EL (cell line): Measurements from ENCODE around the gene ABCA8.
"Not testable (repeated sequence)": the region's sequence is repeated elsewhere in the genome, so short reads cannot be mapped to it uniquely, and the experiment has no call there.

Source experiments
- DNase-seq: peaks from one replicate; pipeline ENCODE4 v3.0.0-alpha.2; 2016

Gene ABCA8, protein sequence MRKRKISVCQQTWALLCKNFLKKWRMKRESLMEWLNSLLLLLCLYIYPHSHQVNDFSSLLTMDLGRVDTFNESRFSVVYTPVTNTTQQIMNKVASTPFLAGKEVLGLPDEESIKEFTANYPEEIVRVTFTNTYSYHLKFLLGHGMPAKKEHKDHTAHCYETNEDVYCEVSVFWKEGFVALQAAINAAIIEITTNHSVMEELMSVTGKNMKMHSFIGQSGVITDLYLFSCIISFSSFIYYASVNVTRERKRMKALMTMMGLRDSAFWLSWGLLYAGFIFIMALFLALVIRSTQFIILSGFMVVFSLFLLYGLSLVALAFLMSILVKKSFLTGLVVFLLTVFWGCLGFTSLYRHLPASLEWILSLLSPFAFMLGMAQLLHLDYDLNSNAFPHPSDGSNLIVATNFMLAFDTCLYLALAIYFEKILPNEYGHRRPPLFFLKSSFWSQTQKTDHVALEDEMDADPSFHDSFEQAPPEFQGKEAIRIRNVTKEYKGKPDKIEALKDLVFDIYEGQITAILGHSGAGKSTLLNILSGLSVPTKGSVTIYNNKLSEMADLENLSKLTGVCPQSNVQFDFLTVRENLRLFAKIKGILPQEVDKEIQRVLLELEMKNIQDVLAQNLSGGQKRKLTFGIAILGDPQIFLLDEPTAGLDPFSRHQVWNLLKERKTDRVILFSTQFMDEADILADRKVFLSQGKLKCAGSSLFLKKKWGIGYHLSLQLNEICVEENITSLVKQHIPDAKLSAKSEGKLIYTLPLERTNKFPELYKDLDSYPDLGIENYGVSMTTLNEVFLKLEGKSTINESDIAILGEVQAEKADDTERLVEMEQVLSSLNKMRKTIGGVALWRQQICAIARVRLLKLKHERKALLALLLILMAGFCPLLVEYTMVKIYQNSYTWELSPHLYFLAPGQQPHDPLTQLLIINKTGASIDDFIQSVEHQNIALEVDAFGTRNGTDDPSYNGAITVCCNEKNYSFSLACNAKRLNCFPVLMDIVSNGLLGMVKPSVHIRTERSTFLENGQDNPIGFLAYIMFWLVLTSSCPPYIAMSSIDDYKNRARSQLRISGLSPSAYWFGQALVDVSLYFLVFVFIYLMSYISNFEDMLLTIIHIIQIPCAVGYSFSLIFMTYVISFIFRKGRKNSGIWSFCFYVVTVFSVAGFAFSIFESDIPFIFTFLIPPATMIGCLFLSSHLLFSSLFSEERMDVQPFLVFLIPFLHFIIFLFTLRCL (N-terminal part only)

GRCh38 chr17:68955181-68955841 is at the start of gene ABCA8:
Gene ABCA8, minus strand, starts transcription at chr17:68955392. Its CDS starts 13,358 bp downstream, at chr17:68942034.
- DNase-seq, result no peak

DNA sequence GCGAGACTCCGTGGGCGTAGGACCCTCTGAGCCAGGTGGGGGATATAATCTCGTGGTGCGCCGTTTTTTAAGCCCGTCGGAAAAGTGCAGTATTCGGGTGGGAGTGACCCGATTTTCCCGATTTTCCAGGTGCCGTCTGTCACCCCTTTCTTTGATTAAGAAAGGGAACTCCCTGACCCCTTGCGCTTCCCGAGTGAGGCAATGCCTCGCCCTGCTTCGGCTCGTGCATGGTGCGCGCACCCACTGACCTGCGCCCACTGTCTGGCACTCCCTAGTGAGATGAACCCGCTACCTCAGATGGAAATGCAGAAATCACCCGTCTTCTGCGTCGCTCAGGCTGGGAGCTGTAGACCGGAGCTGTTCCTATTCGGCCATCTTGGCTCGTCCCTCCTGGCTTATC is 49.6 kb upstream of the ABCA8 start:
- not testable (repeated sequence) for DNase-seq

DNA sequence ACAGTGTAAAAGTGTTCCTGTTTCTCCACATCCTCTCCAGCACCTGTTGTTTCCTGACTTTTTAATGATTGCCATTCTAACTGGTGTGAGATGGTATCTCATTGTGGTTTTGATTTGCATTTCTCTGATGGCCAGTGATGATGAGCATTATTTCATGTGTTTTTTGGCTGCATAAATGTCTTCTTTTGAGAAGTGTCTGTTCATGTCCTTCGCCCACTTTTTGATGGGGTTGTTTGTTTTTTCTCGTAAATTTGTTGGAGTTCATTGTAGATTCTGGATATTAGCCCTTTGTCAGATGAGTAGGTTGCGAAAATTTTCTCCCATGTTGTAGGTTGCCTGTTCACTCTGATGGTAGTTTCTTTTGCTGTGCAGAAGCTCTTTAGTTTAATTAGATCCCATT is 44.6 kb upstream of the ABCA8 start:
- DNase-seq, result not testable (repeated sequence)

DNA sequence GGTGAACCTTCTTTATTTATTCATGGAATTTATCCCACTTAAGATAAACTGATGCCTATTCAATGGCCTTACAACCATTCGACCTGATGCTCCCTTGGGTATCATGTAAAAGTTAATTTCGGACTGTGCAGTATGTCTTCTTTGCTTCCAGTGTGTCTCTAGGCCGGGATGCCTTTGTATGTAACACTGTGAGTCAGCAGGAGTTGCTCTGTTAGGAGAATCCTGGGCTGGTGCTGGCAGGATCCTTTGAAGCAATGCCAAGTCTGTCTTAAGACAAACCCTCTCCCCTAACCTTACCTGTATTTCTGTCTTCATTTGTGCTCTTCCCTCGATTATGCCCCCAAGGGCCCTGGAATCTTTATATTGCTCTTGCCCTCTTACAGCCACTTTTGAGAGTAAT is 37.9 kb upstream of the ABCA8 start:
- DNase-seq, result peak; percentile 9

GRCh38 chr17:68987966-68988365 is 32.8 kb upstream of the ABCA8 start:
- DNase-seq, result no peak

DNA sequence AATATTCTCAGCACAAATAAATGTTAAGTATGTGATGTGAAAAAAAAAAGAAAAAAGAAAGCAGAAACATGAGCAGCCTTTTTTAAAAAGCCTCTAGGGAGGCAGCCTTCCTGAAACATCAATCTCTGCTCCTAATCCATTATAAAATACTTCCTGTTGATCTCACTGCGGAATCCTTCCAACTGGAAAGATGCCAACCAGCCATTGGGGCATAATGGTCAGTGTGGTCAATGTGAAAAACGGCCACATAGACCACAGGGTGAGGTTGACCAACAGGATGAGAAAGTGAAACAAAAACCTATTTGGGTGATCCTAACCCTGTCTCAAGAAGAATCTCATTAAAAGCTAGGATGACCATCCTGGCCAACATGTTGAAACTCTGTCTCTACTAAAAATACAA is 26.1 kb upstream of the ABCA8 start:
- peak; percentile 83 for DNase-seq

DNA sequence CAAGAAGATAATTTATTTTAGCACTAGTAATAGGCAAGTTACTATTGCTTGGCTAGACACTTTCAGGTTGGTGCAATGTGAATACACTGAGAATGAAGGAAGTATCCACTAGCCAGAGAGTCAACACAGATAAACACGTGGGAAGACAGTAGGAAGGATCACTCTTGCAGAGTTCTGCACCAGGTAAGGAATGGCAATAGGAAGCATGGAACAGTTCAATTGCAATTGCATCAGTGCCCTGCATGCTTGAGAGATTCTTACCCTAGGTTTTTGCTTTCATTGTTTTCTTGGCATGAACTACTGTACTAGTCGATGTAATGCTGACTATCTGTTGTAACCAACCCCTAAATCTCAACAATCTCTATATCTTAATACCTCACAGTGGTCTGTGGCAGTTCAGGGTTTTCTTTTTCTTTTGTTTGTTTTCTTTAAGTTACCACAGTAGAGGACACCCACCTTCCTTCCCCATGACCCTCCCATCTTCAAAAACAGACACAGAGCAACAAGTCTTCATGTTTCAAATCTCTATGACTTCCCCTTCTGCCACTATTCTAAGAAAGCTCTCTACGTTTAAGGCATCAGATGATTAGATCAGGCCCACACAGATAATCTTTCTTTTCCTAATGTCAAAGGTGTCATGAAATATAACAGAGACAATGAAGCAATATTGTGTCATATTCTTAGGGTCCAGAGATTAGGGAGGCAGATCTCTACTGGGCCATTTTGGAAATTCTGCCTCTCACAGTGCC is 18.1 kb upstream of the ABCA8 start:
- DNase-seq, result no peak

- DNase-seq, result peak; percentile 15
Observed at GRCh38 chr17:68972119-68972704, 17.0 kb upstream of the ABCA8 start.

- no peak for DNase-seq
Observed at GRCh38 chr17:68969101-68969500, 13.9 kb upstream of the ABCA8 start.

GRCh38 chr17:68963958-68964357 is 8.8 kb upstream of the ABCA8 start:
- no peak for DNase-seq

DNA sequence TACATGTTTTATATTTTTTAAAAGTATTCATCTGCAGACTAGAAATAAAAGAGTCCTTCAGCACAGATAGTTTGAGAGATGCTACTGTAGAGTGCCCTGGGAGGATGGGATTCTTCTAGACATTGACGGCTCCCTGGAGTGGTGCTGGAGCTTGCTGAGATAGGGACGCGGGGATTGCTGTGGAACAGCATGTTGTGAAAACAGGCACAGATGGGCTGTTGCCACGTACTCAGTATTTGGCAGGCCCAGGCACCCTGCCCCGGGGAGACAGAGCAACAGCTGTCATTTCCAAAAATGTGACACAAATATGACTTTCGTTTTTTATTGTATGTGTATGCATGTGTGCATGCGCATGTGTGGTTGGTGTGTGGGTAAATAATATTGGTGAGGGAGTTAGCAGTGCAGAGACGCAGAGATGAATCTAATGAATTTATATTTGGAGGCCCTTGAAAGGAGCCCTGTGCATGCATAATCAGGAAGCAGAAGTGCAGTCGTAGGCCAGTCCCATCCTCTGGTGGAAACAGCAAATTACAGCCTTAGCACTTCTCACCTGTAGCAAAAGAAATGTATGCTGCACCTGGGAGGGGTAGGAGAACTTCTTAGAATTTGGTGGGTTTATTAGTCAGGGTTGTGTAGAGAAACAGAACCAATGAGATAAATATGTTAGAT is 6.2 kb upstream of the ABCA8 start:
- no peak for DNase-seq

DNA sequence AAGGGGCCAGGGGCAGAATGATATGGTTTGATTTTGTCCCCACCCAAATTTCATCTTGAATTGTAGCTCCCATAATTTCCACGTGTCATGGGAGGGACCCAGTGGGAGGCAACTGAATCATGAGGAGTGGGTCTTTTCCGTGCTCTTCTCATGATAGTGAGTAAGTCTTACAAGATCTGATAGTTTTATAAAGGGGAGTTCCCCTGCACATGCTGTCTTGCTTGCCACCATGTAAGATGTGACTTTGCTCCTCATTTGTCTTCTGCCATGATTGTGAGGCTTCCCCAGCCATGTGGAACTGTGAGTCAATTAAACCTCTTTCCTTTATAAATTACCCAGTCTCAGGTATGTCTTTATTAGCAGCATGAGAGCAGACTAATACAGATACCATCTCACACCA is 3.9 kb upstream of the ABCA8 start:
- DNase-seq, result not testable (repeated sequence)

DNA sequence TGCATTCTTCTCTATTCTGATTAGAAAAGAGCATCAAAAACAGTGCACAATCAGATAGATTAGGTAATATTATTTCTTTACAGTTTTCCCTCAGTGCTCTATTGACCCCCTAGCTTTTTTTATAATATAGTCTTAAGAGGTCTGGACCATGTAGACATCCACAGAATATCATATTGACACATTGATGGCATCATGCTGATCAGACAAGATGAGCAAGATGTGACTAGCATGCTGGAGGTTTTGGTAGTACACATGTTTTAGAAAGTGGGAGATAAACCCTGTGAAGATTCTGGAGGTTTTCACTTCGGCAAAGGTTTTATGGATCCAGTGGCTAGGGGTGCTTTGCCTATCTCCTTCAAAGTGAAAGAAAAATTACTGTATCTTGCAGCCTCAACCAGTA is 2.8 kb upstream of the ABCA8 start:
- no peak for DNase-seq

GRCh38 chr17:68954146-68954896 is 871 bp downstream of the ABCA8 start:
- peak; percentile 2 for DNase-seq

GRCh38 chr17:68953340-68953997 is 1.7 kb downstream of the ABCA8 start:
- DNase-seq, result no peak

DNA sequence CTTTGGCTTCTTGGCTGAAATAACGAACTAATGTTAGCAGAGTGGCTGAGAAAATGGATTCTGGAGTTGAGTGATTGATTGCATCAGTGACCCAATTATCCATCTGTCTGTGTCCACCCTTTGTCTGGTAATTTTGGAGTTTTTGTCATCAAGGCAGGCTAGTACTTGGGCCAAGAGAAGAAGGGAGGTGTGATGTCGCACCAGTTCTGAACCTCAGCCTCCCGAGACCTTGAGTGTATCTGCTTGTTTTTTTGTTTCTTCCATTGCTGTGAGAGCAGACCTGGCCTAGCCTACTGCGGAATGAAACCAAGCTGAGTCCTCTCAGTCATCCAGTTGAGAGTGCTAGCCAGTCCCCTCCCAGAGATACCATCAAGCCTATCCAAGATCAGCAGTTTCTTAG is 4.5 kb downstream of the ABCA8 start:
- DNase-seq, result no peak

DNA sequence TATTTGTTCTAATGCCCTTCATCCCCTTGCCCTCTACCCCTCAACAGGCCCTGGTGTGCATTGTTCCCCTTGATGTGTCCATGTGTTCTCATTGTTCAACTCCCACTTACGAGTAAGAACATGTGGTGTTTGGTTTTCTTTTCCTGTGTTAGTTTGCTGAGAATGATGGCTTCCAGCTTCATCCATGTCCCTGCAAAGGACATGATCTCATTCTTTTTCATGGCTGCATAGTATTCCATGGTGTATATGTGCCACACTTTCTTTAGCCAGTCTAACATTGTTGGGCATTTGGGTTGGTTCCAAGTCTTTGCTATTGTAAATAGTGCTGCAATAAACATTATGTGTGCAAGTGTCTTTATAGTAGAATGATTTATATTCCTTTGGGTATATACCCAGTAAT is 7.3 kb downstream of the ABCA8 start:
- DNase-seq, result not testable (repeated sequence)

- DNase-seq, result no peak
Observed at GRCh38 chr17:68944435-68945035, 10.7 kb downstream of the ABCA8 start.

DNA sequence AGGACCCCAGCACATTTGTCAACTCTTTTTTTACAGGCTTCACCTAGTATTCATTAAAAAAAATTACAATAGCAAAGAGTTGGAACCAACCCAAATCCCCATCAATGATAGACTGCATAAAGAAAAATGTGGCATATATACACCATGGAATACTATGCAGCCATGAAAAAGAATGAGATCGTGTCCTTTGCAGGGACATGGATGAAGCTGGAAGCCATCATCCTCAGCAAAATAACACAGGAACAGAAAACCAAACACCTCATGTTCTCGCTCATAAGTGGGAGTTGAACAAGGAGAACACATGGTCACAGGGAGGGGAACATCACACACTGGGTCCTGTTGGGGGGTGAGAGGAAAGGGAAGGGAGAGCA is 11.4 kb downstream of the ABCA8 start:
- DNase-seq, result not testable (repeated sequence)
